ENCODE results near the gene GRIK5.

- TF ChIP-seq CTCF (conservative IDR thresholded peaks at IDR 0.05), result no peak
- TF ChIP-seq ZFX (IDR thresholded peaks at IDR 0.05), result no peak
Measured at GRCh38 chr19:41997851-41998229, 72.2 kb downstream of the GRIK5 start.
